Right cardiac atrium (tissue), 5 donors: ENCODE measurements around the gene MRPL46. TPM values are rescaled to one million over a fixed set of nuclear protein-coding genes. Genes with fewer than 3 reads are reported as not detected.

Experiments used
- ATAC-seq, 2 donors: fragments of 200-7000 bp; cut with Tn5 transposase; one replicate each; pipeline versions ENCODE4 v1.8.0 to v1.9.1; 2020; ENCODE audit warnings: moderate library complexity in 2 of 2, mild to moderate bottlenecking in 1 of 2
- DNase-seq, 3 donors: peaks; one replicate each; pipeline ENCODE4 v3.0.0-alpha.2; 2020
- H3K27ac ChIP-seq: one replicate; pipeline ENCODE4 v1.5.1; 2013; ENCODE audit warnings: mild to moderate bottlenecking, low read length, control low read depth, moderate library complexity
- H3K27me3 ChIP-seq: one replicate; pipeline ENCODE4 v1.6.1; 2013; ENCODE audit not compliant: control insufficient read depth, insufficient read depth
- H3K4me1 ChIP-seq: one replicate; pipeline ENCODE4 v1.6.1; 2013; ENCODE audit warnings: low read length; ENCODE audit not compliant: control insufficient read depth, insufficient read depth
- H3K4me3 ChIP-seq: one replicate; pipeline ENCODE4 v1.5.1; 2013; ENCODE audit warnings: low read length, control low read depth
- H3K9me3 ChIP-seq: one replicate; pipeline ENCODE4 v1.6.1; 2013; ENCODE audit warnings: low read length; ENCODE audit not compliant: control insufficient read depth
- WGBS: extraction: QIAGEN DNeasy Blood & Tissue Kit; methylation state at CpG from one replicate; pipeline ENCODE4 v1.1.7; 2013; 5-methylcytosine and 5-hydroxymethylcytosine counted together
- intact Hi-C, 4 donors: fragments of 100-400 bp; cut with DNase I; formaldehyde crosslinking; loops; one replicate each; pipeline versions ENCODE4 v1.11.0 to v1.14.0; 2022 to 2023
- polyA plus RNA-seq: library from polyadenylated mRNA; stranded (reverse); fragments of 200-250 nt; gene quantifications from one replicate; pipeline ENCODE4 v1.2.3, GENCODE V29; 2013
- total RNA-seq, 4 donors: library from RNA; stranded (reverse); fragmentation: NEBNext Ultra II Directional; extraction: Animal tissue kit (Norgen Biotek cat#: 25700); gene quantifications; one replicate each; pipeline ENCODE4 v1.2.1, GENCODE V29; 2021
- donor health status: healthy with polysubstance abuse.
- donor health status: DM: no; HTN: yes; CAD: no.
- donor health status: DM: no; HTN: no; CAD: no.
- donor health status: DM: no; HTN: yes; CAD: no; lungs with severe emphysema.
- donor health status: DM: yes; HTN: yes; CAD: no.

MRPL46 gene
- total and polyA plus RNA-seq, 5 donors = 30.0 to 67.9 (median 41.7) TPM

DNA sequence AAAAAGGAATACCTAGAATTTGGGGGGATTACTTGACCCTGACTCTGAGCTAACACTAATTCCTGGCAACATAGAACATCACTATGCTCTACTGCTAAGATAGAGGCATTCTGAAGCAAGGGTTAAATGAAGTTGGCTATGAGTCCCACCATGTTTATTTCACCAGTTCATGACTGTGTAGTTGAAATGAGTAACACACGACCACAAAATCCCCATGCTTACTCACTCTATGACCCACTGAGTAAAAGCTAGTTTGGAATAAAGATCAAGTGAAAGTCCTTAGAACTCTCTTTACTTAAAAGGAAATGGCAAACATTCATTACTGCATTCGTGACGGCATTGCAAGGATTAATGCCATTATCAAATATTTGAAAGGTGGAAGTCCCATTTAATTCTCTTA, 47.4 kb downstream of the MRPL46 start:
- no peak overlapping the region for H3K4me3 ChIP-seq
- peaks cover 2% of the 10 kb centered on the region for H3K27me3 ChIP-seq
- H3K27ac ChIP-seq = no peak overlapping the region
- no peak for DNase-seq
- no peaks in the 10 kb centered on the region for H3K9me3 ChIP-seq
- ATAC-seq = no peak
- WGBS = 65% methylated on average over 3 of the region's 3 CpGs
- no peaks in the 10 kb centered on the region for H3K4me1 ChIP-seq
- intact Hi-C loops = no loop called here

Other genes with a start within 250 kb of the MRPL46 start
- 1 to 10 TPM; 2.6 to 5.5 (median 3.9) TPM for gene NTRK3, start 210.6 kb downstream of the MRPL46 start, total RNA-seq
- gene NTRK3, start 210.6 kb downstream of the MRPL46 start, polyA plus RNA-seq = 3.6 TPM
- gene MRPS11, start 320 bp upstream of the MRPL46 start, total RNA-seq = 10 to 100 TPM; 39.4 to 57.9 (median 52.1) TPM
- 67.5 TPM for gene MRPS11, start 320 bp upstream of the MRPL46 start, polyA plus RNA-seq
- 1 to 10 TPM; 5.1 to 8.0 (median 6.8) TPM for gene DET1, start 79.3 kb upstream of the MRPL46 start, total RNA-seq
- gene DET1, start 79.3 kb upstream of the MRPL46 start, polyA plus RNA-seq = 6.0 TPM
- 1 to 10 TPM; 4.0 to 9.5 (median 6.9) TPM for gene AEN, start 154.0 kb upstream of the MRPL46 start, total RNA-seq
- gene AEN, start 154.0 kb upstream of the MRPL46 start, polyA plus RNA-seq = 4.1 TPM
- 1 to 10 TPM; 3.4 to 5.8 (median 4.7) TPM for gene ISG20, start 171.6 kb upstream of the MRPL46 start, total RNA-seq
- 5.3 TPM for gene ISG20, start 171.6 kb upstream of the MRPL46 start, polyA plus RNA-seq